Measurements from ENCODE around the gene HDAC8.
"Not testable (repeated sequence)": the region's sequence is repeated elsewhere in the genome, so short reads cannot be mapped to it uniquely, and the experiment has no call there.

HDAC8 gene

GRCh38 chrX:72440764-72441163 is 131.9 kb downstream of the HDAC8 start:
- DNase-seq: not testable (repeated sequence)

GRCh38 chrX:72436010-72436409 is 136.6 kb downstream of the HDAC8 start:
- no peak for DNase-seq

- DNase-seq: no peak
These were observed 142.2 kb downstream of the HDAC8 start for GRCh38 chrX:72430405-72430968.

GRCh38 chrX:72421797-72422196 is 150.8 kb downstream of the HDAC8 start:
- no peak for DNase-seq

GRCh38 chrX:72409993-72410392 is 162.7 kb downstream of the HDAC8 start:
- no peak for DNase-seq

- no peak for DNase-seq
These were observed 163.8 kb downstream of the HDAC8 start for GRCh38 chrX:72408885-72409284.

- not testable (repeated sequence) for DNase-seq
These were observed 167.5 kb downstream of the HDAC8 start for GRCh38 chrX:72405136-72405535.

- no peak for DNase-seq
These were observed 170.0 kb downstream of the HDAC8 start for GRCh38 chrX:72402614-72403013.

GRCh38 chrX:72399816-72400215 is 172.8 kb downstream of the HDAC8 start:
- no peak for DNase-seq

GRCh38 chrX:72396117-72396516 is 176.5 kb downstream of the HDAC8 start:
- no peak for DNase-seq

- DNase-seq: no peak
These were observed 177.4 kb downstream of the HDAC8 start for GRCh38 chrX:72395237-72395636.

GRCh38 chrX:72394518-72395170 is 178.0 kb downstream of the HDAC8 start:
- no peak for DNase-seq

GRCh38 chrX:72393836-72394517 is 178.7 kb downstream of the HDAC8 start:
- no peak for DNase-seq

GRCh38 chrX:72392816-72393800 is 179.5 kb downstream of the HDAC8 start:
- DNase-seq: no peak

GRCh38 chrX:72392042-72392441 is 180.6 kb downstream of the HDAC8 start:
- DNase-seq: no peak

- no peak for DNase-seq
These were observed 185.4 kb downstream of the HDAC8 start for GRCh38 chrX:72387247-72387646.

- DNase-seq: no peak
These were observed 190.4 kb downstream of the HDAC8 start for GRCh38 chrX:72382202-72382595.

GRCh38 chrX:72381439-72382201 is 191.0 kb downstream of the HDAC8 start:
- DNase-seq: no peak

- no peak for DNase-seq
These were observed 196.5 kb downstream of the HDAC8 start for GRCh38 chrX:72376124-72376523.

- DNase-seq: no peak
These were observed 199.5 kb downstream of the HDAC8 start for GRCh38 chrX:72373136-72373535.

- DNase-seq: no peak
These were observed 199.9 kb downstream of the HDAC8 start for GRCh38 chrX:72372735-72373134.

GRCh38 chrX:72371405-72371804 is 201.2 kb downstream of the HDAC8 start:
- no peak for DNase-seq

Data from activated CD4-positive, alpha-beta T cell treated with anti-CD3 and anti-CD28 coated beads for 4 hours (primary cell).